IgD-negative memory B cell (primary cell): Measurements from ENCODE around the gene PYURF. TPM values are rescaled to one million over a fixed set of nuclear protein-coding genes. Genes with fewer than 3 reads are reported as not detected.

Experiments
- polyA plus RNA-seq: library from polyadenylated mRNA; unstranded; fragments of 300-500 nt; fragmentation: Illumina TruSeq; gene quantifications from one replicate; pipeline ENCODE4 v1.2.3, GENCODE V29; 2021

Gene PYURF
- polyA plus RNA-seq, 1 donor from 2014 or later = 212 TPM

Other genes with a start within 250 kb of the PYURF start
- gene PPM1K, start 239.2 kb downstream of the PYURF start, polyA plus RNA-seq = 142 TPM
- 10.2 TPM for gene HERC6, start 144.9 kb downstream of the PYURF start, polyA plus RNA-seq
- 14.6 TPM for gene HERC5, start 66.7 kb downstream of the PYURF start, polyA plus RNA-seq
- 32.6 TPM for gene HERC3, start 68.7 kb upstream of the PYURF start, polyA plus RNA-seq
- 1.0 TPM for gene NAP1L5, start 174.1 kb upstream of the PYURF start, polyA plus RNA-seq